ENCODE measurements around the gene PFDN1.

PFDN1 gene

DNA sequence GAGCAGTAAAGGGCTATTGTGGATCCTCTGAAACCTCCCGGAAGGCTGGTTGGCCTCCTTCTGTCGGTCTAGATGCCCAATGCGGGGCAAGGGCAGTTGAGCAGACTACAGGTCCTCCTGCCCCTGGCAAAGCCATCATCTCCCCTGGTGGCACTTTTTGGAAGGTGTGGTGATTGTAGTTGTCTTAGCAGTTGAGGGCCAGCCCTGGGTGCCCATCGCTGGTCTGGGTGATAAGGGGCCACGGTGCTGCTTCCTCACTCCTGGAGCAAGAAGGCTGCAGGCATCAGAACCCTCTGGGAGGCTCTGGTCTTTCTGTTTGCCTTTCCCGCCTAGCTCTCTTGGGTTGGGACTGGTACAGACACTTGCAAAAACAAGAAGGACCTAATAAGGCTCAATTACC, 64.1 kb downstream of the PFDN1 start:
- no peak for DNase-seq (ENCODE audit: low read depth)

DNA sequence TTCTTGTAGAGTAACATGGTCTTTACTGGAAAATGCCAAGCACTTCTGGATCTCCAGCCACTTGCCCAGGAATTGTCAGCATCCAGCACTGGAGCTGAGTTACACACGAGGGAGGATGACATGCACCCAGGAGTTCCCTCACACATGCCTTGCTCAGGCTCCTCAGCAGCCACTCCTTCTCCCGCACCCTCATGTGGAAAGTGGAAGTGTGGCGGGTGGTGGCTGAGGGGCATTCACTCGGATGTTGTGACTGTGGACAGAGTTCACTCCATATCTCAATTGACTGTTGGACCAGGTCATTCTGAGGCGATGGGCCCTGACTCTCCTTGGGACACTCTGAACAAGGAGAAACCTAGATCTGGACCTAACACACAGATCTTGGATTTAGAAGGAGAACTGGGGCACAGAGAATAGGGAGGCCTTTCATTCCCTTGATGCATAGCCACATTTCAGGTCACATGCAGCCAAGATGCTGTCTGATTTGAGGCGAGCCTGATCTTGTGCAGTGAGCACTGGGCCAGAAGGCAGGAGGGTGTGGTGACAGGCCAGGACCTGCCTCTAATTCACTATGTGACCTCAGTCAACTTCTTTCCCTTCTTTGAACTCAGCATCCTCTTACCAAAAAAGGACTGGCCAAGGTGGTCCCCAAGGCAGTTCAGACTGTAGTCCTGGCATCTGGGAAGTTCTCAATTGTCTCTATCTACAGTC, 65.9 kb downstream of the PFDN1 start:
- DNase-seq (ENCODE audit: low read depth), result no peak

DNA sequence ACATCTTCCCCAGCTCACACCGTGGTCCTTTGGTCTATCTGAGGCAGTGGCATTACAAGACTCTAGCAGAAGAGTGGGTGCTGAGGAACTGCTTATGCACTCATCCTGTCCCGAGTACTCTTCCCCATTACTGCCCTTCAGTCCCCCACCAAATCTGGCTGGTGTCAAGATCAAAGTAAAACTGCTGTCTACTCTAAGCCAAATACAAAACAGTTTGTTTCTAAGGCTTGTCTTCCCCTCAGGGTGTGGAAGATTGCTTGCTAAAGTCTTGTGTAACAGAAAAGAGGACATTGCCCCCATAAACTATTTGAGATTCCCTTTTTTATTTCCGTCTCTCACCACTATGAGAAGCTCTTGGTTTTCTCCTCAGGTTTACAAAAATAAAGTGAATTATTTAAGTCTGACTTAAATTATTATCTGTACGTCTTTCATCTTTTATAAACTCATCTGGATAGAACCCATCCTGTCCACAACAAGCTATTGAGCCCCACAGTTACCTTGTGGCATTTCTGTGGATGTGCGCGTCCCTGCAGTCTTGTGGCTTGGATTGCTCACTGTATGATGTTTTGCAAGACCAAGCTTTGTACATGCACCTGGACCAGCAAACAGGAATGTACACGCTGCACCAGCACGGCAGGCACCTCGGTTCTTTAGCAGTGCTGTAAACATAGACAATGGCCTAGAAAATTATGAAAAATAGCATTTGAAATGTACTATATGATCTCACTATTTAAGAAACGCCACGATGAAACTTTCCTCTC, 66.9 kb downstream of the PFDN1 start:
- DNase-seq (ENCODE audit: low read depth), result no peak

DNA sequence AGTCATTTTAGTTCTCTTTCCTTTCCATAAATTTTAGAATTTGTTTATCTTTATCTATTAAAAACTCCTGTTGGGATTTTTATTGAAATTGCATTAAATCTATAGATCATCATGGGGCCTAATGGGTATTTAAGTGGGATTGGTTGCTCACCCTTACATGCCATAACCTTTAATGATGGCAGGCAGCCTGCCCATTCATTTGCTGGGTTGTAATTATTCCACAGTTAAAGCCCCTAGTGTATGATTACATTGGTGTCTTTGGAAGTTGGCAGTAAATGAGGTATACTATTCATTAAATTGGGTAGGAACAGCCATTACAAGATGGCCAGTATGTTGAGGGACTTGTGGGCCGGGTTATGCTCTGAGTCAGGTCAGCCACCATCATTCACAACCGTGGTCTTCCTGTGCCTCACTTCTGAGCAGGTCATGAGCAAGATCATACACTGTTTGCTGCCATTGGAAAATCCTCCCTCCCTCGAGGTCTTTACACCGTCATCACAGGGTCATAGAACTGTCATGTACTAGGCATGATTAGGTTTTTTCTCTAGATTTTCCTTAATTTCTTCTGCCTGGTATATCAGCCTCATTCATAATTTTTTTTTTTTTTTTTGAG, 68.4 kb downstream of the PFDN1 start:
- DNase-seq (ENCODE audit: low read depth), result no peak

DNA sequence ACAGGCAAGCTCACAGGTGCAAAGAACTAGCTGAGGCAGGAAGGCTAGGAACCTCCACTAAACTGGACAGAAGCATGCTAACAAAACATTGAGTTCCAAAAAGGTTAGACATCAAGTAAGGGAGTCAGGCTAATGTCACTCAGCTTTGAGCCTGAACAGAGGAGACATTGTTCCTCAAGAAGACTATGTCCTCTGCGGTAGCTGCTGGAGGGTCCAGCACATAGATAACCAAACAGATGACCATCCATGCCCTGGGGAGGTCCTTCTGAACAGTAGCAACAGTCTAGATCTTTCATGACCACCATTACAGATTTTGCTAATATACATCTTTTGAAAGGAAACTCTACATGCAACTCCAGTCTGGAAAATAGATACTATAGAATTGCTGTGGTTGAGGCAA, 70.2 kb downstream of the PFDN1 start:
- no peak for DNase-seq (ENCODE audit: low read depth)

DNA sequence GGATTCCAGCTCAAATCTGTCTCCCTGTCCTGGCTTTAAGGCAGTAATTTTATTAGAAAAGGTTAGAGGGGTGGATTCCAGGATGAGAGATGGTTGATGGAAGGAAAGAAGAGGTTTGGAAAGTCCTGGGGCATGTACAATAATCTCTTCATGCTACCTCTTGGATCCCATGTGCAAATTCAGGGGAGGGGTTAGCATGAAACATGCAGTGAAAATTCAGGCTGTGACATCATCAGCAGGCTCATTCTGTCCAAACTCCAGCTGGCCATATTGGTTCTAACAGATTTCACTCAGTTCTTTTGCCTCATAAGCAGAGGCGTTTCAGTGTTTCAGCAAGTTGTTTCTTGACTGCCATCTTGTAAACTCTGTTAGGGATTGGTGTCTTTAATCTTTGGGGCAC, 72.5 kb downstream of the PFDN1 start:
- DNase-seq (ENCODE audit: low read depth), result no peak

DNA sequence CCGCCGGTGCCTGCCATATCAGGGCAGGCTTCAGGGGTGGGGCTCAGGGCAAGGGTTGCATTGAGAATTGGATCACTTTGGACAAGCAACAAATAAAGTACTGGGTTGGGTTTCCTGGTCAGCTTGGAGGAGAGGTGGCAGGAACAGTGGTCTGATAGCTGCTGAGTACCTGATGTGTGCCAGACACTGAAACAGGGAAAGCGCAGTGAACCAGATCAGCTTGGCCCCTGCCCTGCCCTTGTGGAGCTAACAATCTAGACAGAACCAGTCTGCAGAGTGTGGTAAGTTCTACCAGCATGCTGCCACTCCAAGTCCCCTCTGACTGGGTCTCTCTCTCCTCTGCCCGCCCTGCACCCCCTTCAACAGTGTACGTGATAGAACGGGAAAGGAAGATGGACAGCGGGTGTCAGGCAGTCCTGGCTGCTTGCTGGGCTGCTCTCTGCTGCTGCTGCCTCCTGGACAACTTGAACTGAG, 74.5 kb downstream of the PFDN1 start:
- no peak for DNase-seq (ENCODE audit: low read depth)

DNA sequence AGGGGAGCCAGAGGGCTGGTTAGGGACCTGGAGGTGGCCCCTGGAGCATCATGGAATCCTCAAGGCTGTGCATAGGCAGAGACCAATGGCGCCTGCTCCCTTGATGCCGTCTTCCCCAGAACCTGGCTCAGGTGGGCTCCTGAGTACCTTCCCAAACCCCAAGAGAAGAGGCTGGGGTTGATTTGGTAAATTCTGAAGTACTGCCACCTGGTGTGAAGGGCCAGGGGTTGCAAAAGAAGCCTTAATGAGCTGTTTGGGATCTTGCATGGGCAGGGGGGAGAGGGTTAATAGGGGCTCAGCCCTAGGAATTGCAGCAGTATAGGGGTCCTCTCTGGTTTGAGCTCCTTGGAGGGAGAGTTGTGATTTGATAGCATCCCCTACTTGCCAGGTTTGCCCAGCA, 75.9 kb downstream of the PFDN1 start:
- DNase-seq (ENCODE audit: low read depth), result no peak

DNA sequence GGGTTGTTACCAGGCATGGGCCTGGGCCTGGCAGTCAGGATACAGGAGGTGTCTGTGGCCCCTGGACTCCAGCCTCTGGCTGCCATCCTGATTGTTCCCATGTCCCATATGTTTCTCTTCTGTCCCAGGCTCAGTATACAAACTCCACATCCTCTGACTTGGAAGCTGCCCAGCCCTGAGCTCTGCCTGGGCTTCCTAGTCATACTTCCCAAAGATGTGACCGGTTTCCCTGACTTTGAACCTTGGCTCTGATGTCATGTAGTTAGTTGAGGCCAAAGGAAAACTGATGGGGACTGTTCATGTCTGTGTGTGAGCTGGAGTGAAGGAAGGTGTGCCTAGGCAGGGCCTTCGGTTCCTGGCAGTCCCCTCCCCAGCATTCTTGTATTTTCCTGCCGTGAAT, 77.5 kb downstream of the PFDN1 start:
- no peak for DNase-seq (ENCODE audit: low read depth)

DNA sequence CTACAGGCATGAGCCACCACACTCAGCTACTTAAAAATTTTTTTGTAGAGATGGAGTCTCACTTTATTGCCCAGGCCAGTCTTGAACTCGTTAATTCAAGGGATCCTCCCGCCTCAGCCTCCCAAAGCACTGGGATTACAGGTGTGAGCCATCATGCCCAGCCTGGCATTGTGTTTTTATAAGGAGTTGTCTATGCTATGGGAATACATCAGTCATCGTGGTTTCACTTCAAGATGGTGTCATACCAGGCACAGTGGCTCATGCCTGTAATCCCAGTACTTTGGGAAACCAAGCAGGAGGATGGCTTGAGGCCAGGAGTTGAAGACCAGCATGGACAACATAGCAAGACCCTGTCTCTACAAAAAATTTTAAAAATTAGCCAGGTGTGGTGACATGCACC, 78.2 kb downstream of the PFDN1 start:
- no peak for DNase-seq (ENCODE audit: low read depth)

DNA sequence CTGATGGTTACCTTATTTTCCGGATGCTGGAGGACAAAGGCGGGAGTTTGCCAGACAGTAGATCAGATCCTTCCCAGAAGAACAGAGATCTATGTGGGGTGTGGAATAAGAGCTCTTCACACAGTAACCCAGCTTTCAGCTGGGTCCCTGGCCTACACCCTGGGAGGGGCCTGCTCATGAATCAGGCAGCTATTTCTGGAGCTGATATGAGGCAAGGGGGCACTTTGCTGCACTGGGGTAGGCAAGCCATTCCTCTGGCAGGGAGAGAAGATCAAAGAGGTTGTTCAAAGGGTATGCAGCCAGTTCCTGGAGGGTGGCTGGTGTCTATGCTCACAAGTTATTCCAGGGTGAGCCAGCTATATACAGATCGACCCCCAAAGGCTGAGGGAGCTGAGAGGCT, 79.3 kb downstream of the PFDN1 start:
- no peak for DNase-seq (ENCODE audit: low read depth)

DNA sequence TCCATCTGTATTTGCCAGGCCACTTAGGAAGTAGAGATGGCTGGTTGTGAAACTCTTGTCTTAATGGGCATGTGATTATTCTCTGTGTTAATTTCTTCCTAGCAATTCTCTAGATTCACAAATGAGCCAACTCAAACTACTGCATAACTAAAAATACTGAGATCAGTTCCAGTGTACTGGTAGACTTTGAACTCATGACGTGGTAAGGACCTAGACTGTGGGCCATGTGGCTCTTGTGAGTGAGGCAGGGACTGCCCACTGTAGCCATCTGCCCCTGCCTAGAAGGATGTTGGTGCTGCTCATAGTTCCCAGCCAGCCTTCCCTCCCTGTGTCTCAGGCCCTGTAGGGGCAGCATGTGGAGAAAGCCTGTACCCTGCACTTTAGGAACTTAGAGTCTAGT, 80.5 kb downstream of the PFDN1 start:
- DNase-seq (ENCODE audit: low read depth), result no peak

DNA sequence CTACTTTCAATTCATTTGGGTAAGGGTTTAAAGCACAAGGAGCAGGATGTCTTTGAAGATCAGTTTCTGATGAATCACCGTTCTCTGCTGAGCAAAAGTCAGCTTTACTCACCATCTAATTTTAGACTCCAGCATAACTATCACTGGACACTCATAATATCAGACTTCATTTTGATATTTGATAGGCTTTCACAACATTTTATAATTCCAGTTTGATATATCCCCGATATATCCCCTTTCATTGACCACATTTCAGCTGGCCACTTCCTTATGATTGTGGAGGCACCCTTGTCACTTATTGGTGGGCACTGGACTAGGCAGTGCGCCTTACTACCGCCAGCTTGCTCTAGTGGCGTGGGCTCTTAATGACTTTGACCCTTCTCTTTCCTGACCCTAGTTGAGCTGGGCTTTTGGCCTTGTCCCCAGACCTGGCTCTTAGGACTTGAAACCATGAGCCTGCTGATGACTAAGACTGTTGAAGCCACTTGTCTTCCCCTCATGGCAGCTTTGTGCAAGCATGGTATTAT, 81.1 kb downstream of the PFDN1 start:
- DNase-seq (ENCODE audit: low read depth), result no peak

DNA sequence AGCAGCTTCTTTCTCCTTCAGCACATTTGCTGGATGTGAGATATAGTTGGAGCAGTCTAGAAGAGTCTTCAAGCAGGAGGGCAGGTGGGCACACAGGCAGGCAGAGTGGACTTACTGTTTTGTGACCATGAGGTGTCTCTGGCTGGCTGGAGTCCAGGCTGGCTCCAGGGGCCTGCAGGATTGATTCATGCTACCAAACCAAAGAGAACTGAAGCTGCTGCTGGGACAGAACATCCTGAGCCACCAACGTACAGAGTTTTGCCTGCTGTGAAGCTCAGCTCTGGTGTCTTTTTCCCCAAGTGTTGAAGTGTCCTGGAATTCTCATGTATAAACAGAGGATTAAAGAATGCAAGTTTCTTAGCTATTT, 82.2 kb downstream of the PFDN1 start:
- DNase-seq (ENCODE audit: low read depth), result no peak

DNA sequence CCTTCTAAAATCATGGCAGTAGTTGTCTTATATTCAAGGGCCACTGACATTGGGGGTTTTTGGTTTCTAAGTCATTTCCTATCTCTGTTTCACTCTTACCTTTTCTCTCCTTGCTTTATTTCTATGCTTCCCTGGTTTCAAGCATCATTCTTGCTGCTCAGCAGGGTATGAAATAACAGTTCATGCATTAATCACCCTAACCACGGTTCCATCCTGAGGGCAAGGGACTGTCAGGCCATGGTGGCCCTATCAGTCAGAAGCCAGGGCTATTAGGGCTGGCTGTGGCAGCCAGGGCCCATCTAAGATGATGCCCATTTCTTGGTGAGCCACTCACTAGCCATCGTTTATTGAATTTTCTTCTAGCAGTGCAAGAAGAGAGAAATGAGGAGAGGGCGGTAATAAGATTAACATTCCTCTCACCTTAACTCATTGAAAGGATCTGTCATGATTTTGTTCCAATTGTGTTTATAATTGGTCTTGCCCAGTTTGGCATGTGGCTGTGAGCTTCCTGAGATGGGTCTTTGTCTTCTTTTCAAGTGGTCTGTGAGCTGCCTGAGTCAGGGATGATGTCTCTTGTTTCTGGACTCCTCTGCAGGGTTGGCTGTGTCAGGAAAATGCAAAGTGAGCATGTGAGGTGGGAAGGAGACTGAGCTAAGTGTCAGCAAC, 82.7 kb downstream of the PFDN1 start:
- no peak for DNase-seq (ENCODE audit: low read depth)

DNA sequence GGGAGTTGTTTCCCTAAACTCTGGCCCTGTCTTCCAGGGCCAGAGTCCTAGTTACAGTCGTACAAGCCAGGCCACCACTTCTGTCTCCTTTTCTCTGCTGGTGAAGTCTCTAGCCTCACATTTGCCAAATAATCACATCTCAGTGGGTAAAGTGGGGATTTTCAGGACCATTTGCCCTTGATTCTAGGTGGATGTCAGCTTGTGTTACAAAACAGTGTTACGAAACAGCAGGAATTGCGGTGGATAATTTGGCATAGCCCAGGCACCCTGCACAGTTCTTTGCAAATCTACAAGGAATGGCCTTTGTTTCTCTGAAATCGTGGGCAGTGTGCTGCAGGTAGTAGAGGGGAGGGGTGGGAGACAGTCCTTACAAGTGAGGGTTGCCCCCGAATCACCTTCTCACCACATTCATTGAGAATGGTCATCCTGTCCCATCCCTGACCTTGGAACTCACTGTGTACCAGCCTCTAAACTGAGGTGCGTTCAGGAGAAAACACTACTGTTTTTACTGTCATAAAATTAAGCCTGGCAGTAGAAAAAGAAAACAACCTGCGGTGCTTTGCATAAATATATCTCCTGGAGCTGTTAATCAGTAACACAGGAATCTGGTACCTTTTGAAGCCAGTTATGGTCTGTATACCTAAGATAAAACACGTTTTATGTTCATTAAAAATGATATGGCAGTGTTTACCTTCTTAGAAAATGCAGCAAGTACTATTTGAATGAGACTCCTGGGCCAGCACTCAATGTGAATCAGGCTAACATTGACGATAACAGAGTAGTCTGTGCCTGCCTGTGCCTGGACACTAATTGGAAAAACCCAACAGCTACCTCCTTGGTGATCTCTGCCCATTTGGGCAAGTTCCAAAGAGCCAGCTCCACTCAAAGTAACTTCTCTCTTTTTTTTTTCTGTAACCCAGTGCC, 83.6 kb downstream of the PFDN1 start:
- DNase-seq (ENCODE audit: low read depth), result no peak

DNA sequence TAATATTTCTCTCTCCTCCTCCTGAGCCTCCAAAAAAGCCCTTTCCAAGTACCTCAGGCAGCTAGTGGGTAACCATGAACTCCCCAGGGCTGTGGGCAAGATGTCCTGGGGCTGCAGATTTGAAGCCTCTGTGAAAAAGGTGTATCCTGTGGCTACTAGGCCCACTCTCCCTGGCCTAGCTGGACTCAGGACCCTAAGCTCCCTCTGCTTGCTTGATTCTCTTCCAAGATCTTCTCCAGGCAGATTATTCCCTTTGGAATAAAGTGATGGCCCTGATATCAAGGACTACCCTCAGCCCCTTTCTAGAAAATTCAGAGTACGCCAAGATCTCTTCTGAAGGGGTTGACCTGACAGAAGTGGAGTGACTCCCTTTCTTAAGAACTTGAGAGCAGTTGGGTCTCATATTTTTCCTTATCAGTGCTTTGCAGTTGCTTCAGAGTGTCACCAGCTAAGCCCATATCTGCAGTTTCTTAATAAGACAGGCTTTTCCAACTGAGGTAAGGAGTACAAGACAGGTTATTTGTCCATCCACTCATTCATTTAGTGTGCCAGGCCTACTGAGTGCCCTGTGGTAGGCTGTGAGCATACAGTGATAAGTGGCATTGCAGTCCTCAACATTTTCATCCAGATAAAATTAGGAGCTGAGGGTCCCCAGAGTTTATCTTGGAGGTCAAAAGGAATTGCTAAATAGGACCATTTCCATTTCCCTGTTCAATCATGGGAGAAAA, 85.4 kb downstream of the PFDN1 start:
- no peak for DNase-seq (ENCODE audit: low read depth)

DNA sequence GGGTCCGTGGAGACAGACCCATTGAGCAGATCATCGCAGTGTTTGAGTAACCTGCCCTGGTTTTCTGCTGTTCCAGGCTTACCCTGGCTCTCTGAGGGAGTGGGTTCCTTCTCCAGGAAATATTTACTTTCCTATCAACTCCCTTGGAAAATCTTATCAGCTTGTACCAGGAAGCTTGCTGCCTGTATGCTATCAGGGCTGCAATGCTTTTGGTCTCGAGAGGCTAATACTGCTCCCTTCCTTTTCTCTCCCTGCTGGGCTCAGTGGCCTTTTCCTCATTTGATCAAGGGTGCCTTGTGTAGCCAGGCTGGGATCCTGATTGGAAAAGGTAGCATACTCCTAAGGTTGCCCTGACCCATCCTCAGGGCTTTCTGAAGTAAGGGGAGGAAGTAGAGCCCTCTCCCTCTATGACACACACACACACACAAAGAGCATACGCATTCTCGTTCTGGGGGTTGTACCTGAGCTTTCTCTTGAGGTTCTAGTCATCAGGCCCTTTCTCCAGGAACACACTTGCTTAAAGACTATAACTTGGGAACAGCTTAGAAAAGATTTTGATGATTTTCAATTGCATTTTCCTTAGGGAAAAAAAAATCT, 86.3 kb downstream of the PFDN1 start:
- no peak for DNase-seq (ENCODE audit: low read depth)

DNA sequence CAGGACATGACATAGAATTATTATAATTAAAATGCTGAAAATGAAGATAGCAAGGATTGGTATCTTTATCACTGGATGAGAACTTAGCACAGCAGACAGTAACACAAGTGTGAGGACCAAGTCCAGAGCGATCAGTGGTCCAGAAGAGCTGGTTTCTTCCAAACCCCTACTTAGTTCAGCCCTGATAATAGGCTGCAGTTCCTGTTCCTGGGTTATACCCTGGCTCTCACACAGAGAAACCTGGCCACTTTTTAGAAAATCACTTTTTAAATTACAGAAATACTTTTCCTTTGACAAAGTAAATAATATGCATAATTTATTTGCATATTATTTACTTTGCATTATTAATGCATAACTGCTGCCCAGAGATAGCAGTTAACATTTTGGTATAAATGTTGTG, 87.6 kb downstream of the PFDN1 start:
- no peak for DNase-seq (ENCODE audit: low read depth)

DNA sequence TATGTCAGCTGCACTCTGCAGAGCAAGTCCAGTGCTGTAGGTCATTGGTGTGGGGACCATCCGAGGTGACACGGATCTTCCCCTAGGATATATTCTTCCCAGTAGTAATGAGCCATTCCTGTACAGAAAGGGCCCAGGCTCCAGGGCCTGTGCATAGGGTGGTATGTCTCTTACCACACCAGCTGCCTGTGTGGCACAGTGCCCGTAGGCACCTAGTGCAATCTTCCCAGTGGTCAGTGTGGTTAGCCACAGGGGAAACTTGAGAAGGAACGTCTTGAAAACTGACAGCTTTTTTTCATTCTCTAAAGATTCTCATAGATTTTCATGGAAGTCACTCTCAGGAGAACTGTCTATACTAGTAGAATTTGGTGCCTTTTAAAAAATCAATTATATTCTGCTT, 88.1 kb downstream of the PFDN1 start:
- no peak for DNase-seq (ENCODE audit: low read depth)
